Dedifferentiated amniotic fluid mesenchymal stem cell (primary cell): Measurements from ENCODE around the gene PRR7.

ENCODE experiments used
- DNase-seq: peaks from one replicate; pipeline ENCODE4 v3.0.0-alpha.2; 2016; ENCODE audit errors: extremely low spot score

The PRR7 gene

DNA sequence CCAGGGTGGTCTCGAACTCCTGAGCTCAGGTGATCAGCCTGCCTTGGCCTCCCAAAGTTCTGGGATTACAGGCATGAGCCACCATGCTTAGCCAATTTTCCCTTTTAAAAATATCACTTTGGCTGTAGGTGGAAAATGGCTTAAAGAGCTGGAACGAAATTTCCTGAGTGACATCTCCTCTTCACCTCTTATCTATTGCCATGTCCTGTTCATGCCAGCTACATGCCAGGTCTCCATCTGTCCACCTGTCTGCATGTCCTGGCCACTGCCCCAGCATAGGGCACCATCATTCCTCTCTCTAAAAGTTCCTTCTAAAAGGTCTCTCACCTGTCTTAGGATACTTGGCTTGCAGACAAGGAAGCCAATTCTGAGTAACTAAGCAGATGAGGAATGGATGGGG is 22.9 kb upstream of the PRR7 start:
- DNase-seq = no peak

DNA sequence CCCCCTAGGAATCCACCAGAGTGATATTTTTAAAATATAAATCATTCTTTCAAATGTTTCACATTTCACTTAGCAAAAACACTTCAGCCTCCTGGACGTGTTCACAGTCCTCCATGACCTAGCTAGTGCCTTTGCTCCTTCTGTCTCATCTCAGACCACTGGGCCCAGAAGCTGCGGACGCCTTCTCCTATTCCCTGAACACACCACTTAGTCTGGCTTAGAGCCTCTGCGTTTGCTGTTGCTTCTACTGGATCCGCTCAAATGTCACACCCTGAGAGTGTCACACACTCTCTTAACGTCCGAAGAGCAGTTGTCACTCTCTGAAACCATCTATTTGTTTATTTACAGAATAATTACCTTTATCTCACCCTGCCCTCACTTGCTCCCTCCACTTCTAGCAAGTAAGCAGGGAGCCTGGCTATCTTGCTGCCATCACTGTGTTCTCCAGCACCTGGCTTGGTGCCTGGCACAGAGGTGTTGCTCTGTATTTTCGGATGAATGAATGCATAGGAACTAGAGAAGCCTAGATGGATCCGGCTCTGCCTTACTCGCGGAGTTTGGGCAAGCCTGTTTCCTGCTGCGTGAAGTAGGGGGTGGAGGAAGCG is 21.3 kb upstream of the PRR7 start:
- no peak for DNase-seq

DNA sequence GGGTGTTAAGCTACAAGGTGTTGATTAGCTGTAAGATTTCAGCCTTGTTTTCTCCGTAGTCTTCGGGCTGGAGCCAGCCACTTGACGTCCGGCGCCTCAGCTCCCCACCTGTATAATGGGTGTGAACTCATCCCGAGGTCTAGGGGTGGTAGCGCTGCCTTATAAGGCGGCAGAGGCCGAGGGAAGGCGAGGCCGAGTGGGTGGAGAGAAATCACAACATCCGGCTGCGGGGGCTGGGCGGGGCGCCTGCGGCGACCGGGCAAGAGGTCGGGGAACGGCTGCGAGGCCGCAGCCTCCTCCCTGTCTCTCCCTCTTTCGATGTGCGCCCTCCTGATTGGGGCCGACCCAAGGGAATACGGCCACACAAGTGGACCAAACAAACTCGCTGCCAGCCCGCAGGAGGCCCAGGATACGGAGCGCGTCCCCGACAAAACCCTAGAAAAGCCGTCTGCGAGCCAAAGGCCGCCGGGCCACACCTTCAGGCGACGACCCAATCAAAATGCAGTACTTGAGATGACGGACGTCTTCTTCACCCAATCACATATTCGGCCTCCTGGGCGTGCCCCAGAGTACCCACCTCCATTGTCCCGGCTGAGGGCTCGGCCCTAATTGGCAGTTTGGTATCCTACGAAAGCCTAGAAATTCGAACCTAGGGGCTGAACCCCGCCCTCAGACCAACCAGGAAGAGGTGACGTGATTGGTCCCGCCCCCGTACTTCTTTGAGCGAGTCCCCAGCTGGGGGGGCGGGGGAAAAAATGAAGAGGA is 20.6 kb upstream of the PRR7 start:
- peak; percentile 100 for DNase-seq

DNA sequence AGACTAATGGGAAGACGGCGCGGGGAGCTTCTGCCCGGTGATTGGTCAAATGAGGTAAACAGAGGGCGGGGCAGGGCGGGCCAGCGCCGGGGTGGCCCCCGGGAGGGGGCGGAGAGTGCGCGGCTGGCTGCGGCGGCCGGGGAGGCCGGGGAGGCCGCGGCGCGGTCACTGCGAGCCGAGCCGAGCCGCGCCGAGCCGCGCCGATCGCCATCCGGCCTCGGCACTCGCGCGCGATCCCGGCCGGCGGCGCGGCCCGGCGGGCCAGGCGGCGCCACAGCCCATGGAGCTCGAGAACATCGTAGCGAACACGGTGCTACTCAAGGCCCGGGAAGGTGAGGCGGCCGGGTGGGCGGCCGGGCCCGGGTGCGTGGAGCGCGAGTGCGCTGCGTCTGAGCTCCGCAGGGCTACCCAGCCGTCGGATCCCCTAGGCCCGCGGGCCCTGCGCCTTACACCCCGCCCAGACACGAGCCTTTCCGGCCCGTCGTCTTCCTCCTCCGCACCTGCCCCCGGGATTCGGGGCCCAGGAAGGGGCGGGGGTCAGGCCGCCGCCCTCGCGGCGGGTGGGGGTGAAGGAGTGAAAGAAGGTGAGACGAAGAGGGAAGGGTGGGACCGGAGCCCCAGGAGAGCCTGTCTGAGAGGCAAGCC is 19.9 kb upstream of the PRR7 start, which contains the start of gene GRK6:
GRK6 (plus strand) TSS at position 111 of the 645 bp plus-strand sequence; CDS start at position 281, 170 bp downstream.
- DNase-seq = no peak

GRCh38 chr5:177427211-177427822 is 19.3 kb upstream of the PRR7 start:
- DNase-seq = no peak

- DNase-seq = no peak
Observed at GRCh38 chr5:177427919-177428573, 18.6 kb upstream of the PRR7 start.

- DNase-seq = no peak
Observed at GRCh38 chr5:177428574-177429217, 17.9 kb upstream of the PRR7 start.

GRCh38 chr5:177429248-177430040 is 17.2 kb upstream of the PRR7 start:
- DNase-seq = no peak

DNA sequence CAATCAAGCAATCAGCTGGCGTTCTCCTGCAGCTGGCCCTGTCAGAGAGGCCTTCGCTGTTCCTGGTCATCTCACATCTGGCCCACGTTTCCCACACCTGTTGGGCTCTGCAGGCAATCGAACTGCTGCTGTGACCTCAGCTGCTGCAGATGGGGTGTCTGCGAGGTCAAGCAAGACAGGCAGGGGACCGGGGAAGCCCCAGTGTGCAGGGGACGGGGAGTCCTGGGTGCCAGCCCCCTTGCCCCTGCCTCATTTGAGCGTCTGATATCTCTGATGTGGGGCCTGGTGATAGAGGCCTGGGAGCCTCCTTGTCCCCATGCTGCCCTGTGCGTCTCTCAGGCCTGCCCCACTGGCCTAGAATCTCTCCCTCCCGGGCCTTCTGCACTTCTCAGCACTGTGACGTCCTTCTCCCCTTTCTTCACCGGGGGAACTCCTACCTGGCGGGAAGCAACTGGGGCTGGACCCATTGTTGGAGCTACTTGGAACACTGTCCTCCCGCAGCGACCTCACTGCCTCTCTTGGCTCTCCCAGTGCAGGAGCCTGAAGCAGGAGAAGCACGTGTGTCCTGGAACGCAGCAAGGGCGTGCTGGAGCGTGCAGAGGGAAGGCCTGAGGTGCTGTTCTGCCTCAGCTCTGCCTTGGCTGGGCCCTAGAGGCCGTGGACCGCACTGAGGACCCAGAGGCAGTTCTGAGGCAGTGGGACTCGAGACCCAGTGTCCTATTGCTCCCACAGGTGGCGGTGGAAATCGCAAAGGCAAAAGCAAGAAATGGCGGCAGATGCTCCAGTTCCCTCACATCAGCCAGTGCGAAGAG is 16.3 kb upstream of the PRR7 start:
- no peak for DNase-seq

- DNase-seq = no peak
Observed at GRCh38 chr5:177430972-177431316, 15.7 kb upstream of the PRR7 start.

- no peak for DNase-seq
Observed at GRCh38 chr5:177431317-177432142, 15.1 kb upstream of the PRR7 start.

DNA sequence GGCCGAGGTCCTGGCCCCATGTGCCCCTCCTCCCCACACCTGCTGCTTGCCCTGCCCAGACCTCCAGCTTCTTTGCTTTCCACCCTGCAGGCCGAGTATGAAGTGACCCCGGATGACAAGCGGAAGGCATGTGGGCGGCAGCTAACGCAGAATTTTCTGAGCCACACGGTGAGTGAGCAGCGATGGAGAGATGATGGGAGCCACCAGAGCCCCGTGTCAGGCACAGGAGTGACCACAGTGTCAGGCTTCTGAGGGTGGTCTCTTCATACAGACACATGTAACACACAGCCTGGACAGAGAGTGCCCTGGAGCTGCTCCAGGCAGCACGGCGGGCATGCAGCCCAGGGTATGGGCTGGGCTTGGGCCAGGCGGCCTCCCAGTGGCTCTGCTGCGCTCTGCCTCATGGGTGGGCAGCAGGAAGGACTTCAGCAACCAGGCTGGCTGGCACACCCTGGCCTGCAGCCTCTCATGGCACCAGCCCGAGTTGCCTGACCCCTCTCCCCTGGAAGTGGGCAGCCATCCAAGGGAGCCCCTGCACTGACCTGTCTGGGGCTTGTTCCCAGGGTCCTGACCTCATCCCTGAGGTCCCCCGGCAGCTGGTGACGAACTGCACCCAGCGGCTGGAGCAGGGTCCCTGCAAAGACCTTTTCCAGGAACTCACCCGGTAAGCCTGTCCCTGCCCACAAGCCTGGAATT is 14.3 kb upstream of the PRR7 start:
- DNase-seq = no peak

DNA sequence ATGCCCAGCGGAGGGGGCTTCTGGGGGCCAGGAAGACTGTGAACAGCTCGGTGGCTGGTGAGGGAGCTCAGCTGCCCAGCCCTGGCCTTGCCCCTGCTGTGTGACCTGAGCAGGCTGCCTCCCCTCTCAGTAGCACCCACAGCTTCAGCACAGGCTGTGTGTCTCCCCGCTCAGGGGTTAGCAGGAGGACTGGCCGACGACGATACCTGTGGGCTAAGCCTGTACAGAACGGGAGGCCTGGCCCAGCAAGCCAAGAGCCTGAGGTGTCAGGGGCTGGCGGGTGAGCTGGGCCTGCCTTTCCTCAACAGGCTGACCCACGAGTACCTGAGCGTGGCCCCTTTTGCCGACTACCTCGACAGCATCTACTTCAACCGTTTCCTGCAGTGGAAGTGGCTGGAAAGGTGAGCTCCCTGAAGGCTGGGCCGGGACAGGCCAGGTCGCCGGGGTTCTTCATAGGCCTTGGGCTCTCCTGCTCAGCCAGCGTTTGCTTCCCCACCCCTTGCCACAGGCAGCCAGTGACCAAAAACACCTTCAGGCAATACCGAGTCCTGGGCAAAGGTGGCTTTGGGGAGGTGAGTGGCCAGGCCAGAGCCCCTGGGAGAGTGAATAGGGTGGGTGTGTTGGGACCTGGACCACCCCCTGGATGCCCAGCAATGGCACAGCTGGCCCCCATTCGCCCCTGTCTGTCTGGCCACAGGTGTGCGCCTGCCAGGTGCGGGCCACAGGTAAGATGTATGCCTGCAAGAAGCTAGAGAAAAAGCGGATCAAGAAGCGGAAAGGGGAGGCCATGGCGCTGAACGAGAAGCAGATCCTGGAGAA is 13.6 kb upstream of the PRR7 start:
- no peak for DNase-seq

GRCh38 chr5:177433658-177434217 is 12.9 kb upstream of the PRR7 start:
- DNase-seq = no peak

DNA sequence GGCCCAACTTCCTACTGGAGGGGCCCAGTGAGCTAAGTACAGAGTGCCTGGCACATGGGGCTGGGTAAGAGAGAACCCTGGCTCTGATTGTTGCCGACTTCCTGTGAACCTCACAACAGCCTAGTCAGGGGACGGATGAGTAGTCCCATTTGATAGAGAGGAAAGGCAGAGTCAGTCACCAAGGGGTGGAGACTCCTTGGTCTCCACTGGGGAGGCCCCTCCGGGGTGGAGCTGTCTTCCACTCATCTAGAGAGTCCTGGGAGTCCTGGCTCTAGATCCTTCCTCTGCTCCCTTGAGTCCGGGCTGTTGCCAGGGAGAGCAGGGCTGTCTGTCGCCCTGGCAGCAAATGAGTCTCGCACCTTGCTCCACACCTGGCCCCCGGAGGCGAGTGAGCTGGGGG is 12.2 kb upstream of the PRR7 start:
- DNase-seq = no peak

DNA sequence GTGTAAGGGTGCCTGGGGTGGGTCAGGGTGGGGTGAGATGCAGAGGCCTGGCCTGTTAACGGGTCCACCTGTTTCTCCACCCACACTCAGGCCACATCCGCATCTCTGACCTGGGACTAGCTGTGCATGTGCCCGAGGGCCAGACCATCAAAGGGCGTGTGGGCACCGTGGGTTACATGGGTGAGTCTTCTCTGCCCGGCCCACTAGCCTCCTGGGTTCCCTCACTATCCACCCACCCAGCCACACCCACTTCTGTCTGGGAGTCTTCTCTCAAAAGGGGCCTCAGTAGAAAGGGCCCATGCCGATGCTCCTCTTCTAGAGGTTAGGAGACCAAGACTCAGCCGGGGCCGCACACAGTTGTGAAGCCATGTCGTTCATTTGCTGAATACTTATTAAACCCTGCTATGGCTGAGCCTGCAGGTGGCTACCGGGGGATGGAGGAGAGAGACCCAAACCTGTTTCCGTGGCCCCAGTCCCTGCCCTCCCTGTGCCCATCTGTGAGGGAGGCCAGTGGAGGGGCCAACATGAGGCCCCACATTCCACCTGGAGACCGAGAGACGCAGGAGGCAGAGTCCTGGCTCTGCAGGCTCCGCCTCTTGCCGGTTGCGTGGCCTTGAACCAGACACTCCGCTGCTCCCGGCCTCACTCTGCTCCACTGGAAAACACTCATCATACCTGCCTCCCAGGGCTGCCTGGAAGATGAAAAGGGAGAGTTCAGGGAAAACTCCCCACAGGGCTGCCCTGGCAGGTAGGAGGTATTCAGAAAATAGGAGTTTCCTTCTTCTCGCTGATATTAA is 11.5 kb upstream of the PRR7 start:
- DNase-seq = no peak
